ENCODE measurements around the gene PAQR8.
"Not testable (repeated sequence)": the region's sequence is repeated elsewhere in the genome, so short reads cannot be mapped to it uniquely, and the experiment has no call there.

Gene PAQR8

DNA sequence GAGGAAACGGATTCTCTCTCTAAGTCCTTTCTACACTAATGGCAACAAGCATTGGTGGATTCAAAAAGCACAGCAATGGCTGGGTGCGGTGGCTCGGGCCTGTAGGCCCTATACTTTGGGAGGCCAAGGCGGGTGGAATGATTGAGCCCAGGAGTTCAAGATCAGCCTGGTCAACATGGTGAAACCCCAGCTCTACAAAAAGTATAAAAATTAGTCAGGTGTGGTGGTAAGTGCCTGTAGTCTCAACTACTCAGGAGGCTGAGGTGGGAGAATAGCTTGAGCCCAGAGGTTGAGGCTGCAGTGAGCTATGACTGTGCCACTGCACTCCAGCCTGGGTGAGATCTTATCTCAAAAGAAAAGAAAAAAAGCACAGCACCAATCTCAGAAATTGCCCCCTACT, 19.3 kb downstream of the PAQR8 start:
- no peak for DNase-seq

GRCh38 chr6:52384145-52384766, 22.3 kb downstream of the PAQR8 start:
- no peak for DNase-seq

DNA sequence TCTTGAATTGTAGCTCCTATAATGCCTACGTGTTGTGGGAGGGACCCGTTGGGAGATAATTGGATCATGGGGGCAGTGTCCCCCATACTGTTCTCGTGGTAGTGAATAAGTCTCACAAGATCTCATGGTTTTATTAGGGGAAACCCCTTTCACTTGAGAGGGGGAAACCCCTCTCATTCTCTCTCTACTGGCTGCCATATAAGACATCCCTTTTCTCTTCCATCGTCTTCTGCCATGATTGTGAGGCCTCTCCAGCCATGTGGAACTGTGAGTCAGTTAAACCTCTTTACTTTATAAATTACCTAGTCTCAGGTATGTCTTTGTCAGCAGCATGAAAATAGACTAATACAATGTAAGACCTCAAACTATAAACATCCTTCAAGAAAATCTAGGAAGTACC, 23.1 kb downstream of the PAQR8 start:
- no peak for DNase-seq

DNA sequence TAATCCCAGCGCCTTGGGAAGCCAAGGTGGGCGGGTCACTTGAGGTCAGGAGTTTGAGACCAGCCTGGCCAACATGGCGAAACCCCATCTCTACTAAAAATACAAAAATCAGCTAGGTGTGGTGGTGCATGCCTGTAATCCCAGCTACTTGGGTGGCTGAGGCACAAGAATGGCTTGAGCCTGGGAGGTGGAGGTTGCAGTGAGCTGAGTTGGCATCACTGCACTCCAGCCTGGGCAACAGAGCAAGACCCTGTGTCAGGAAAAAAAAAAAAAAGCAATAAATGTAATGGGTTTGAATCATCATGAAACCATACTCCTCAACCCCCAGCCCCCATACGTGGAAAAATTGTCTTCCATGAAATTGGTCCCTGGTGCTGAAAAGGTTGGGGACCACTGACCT, 26.2 kb downstream of the PAQR8 start:
- DNase-seq = not testable (repeated sequence)

DNA sequence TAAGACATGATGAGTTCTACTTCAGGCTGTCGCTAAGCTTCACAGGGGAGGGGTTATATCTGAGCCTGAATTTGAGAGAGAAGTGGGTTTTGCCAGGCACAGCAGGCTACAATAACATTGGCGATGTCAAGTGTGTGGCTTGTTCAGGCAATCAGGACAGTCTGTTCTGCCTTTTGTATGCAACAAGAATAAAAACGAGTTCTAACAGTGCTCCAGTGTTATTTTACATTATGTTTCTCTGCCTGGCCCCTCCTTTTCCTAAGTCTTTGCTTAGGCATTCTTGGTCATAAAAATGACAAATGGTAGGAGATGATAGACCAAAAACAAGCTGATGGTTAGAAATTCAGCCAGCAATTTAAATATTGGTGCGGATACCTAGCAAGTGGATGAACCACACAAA, 26.8 kb downstream of the PAQR8 start:
- DNase-seq = no peak

- no peak for DNase-seq
These were observed 27.3 kb downstream of the PAQR8 start for GRCh38 chr6:52389264-52389625.

- peak; percentile 18 for DNase-seq
These were observed 27.8 kb downstream of the PAQR8 start for GRCh38 chr6:52389626-52390360.

- DNase-seq = peak; percentile 16
These were observed 28.4 kb downstream of the PAQR8 start for GRCh38 chr6:52390361-52390727.

DNA sequence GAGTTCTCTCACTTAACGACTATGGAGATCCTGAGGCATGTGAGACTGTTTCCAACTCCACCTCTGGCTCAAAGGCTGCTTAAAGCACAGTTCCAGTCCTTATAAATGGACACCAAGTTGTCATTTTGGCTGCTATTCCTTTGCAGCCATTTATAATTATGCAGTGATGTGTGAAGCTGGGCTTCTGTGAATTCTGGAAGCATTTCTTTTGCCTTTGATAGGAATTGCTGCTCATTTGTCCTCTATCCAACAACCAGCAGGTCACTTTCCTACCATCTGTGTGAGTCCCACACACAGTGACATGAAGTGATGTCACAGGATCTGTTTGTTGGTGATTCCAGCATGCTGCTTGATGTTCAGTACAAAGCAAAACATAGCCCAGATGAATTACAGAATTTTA, 29.6 kb downstream of the PAQR8 start:
- no peak for DNase-seq

GRCh38 chr6:52392944-52393343, 31.0 kb downstream of the PAQR8 start:
- no peak for DNase-seq

DNA sequence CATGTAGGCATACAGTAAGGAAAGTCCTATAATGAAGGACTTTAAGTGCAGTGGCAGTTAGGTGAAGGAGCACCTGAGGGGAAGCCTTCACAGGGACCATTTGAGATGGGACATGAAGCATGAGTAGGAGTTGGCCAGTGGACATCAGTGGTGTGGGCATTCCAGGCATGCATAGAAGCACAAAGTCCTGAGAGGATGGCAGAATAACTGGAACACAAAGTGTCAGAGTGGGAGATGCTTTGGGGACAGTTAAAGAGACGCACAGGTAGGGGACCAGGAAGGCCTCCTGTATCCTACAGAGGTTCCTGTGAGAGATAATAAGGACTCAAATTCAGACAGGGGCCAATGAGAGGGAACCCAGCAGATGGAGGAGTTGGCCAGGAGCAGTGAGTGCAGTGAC, 31.8 kb downstream of the PAQR8 start:
- DNase-seq = no peak

DNA sequence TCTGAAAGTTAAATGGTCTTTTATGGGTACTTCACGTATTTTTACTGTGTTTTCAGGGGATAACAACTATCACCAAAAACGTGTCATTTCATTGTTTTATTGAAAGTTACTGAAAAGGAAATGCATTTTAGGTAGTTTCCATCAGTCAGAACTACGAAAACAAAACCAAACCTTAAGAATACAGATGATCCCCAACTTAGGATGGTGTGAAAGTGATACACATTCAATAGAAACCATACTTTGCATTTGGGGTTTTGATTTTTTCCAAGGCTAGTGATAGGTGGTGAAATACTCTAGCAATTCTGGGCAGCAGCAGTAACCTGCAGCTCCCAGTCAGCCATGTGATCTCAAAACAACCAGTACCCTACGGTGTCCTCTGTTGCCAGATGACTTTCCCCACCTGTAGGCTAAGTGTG, 32.3 kb downstream of the PAQR8 start:
- no peak for DNase-seq

GRCh38 chr6:52395969-52396368, 34.0 kb downstream of the PAQR8 start:
- no peak for DNase-seq

DNA sequence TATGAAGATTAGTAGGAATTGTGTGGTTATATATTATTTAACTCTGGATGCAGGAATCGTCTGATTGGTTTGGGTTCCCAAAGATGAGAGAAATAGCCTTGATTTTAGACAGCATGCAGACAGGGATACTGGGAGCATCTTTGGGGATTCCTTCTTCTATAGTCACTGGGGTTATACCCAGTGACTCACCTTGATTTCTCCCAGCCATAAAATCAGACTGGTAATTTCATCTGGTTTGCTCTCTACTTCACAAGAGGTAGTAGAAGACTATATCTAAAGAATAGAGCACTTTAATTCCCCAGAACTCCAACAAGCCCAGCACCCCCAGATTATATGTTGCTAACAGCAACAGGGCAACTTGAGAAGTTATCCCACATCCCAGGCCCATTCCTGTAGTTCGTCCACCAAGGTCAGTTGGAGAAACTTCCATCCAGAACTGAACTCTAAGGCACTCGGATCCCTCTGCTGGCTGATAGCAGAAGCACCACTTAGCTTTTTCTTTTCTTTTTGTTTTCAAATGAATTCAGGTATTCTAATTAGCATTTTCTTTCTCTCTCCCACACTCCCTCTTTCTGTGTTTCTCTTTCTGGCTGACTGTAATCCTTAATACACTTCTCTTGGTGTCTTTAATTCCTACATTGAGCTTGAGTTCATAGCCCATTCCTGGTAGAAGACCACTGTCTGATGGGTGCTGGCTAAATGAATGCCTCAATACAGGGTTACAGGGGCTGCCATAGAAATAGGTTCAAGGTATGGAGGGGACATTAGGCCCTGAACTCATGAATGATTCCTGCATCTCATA, 37.8 kb downstream of the PAQR8 start:
- DNase-seq = peak; percentile 19

GRCh38 chr6:52400313-52401041, 38.5 kb downstream of the PAQR8 start:
- DNase-seq = no peak

GRCh38 chr6:52403086-52403485, 41.1 kb downstream of the PAQR8 start:
- no peak for DNase-seq

DNA sequence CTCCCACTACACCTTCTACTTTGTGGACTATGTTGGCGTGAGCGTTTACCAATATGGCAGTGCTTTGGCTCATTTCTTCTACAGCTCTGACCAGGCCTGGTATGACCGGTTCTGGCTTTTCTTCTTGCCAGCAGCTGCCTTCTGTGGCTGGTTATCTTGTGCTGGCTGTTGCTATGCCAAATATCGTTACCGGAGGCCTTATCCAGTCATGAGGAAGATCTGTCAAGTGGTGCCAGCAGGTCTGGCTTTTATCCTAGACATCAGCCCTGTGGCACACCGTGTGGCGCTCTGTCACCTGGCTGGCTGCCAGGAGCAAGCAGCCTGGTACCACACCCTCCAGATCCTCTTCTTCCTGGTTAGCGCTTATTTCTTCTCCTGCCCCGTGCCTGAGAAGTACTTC, 41.7 kb downstream of the PAQR8 start:
- DNase-seq = no peak

DNA sequence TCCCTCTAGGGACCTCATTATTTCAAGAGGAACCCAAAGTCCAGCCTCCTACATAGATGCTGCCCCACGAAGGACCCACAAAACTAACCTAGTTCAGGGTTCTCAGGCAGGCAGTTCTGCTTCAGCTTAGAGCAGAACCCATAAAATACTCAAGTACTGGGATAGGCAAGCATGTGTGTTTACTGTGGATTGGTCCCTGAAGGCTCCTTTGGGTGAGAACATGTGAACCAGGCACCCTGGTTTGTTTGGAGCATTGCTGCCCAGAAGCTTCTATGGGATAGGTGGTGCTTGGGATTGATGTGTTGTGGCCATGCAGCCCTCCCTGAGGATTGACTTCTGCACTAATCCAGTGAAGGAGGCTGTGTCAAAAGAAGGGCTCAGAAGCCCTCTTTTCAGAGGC, 43.3 kb downstream of the PAQR8 start:
- DNase-seq = no peak

GRCh38 chr6:52407467-52407866, 45.5 kb downstream of the PAQR8 start:
- DNase-seq = peak; percentile 22

GRCh38 chr6:52409499-52409898, 47.5 kb downstream of the PAQR8 start:
- DNase-seq = no peak

DNA sequence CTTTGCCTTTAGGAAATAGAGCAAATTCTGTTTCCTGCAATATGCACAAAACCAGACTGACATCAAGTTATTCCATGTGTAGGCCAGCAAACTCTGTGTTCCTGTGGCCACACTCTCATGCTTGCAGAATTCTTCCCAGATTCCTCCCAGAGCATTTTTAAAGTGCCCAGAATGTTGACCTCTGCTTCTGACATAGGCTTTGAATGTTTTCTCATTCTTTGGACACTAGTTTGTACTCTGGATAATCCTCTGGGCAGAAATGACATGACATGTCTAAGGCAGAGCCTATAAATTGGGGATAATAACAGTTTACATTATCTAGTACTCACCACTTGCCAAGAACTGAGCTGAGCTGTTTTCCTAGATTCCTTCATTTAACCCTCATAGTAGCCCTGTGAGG, 49.0 kb downstream of the PAQR8 start:
- DNase-seq = no peak

- no peak for DNase-seq
These were observed 50.0 kb downstream of the PAQR8 start for GRCh38 chr6:52411911-52412310.

DNA sequence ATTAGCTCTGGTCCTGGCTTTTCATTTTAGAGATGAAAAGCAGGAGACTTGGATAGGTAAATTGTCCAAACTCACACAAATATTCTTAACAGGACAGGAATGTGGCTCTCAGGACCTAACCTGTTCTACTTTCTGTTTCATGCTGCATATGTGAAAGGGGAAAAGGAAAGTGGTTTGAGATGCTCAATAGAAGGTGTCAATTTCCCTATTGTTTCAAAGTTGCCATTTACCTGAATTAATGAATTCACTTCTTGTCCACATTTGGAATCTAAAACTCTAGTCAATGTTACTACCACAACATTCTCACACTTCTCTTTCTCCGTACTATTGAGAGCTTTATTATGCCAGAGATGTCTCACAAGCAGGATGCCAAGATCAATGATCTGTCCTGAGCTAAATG, 53.4 kb downstream of the PAQR8 start:
- DNase-seq = no peak

All from NCI-H774 (cell line).